HepG2 (cell line): ENCODE measurements around the gene AGPAT2. TPM values are rescaled to one million over a fixed set of nuclear protein-coding genes. Genes with fewer than 3 reads are reported as not detected.
A peak's percentile ranks its signal among the peaks of the same experiment; 100 is the strongest.

Experiments used
- AGO2 ChIP-seq: fragments of 200-400 bp; formaldehyde crosslinking; optimal IDR thresholded peaks from 2 replicates; pipeline ENCODE3; 2017; ENCODE audit warnings: mild to moderate bottlenecking, low read depth, low read length, moderate library complexity
- ASH2L ChIP-seq: fragments of 300-600, 200-600 bp; sonication (generic); IDR thresholded peaks from 2 replicates; pipeline ENCODE4 v1.7.0; 2017; ENCODE audit warnings: low read depth, mild to moderate bottlenecking, moderate library complexity, mixed read lengths, low read length; ENCODE audit not compliant: insufficient read length
- ATF7 ChIP-seq, 2 experiments: fragments of 450-650 bp in 1 of 2; sonication (generic) in 1 of 2; formaldehyde crosslinking in 1 of 2; IDR thresholded peaks; 2 replicates each; pipeline versions ENCODE4 v1.4.0 to v1.6.1; 2016 to 2020; ENCODE audit warnings: antibody characterized with exemption in 1 of 2, mild to moderate bottlenecking in 1 of 2, missing genetic modification reagents in 1 of 2
- CHD4 ChIP-seq: fragments of 200-600 bp; sonication (generic); IDR thresholded peaks from 2 replicates; pipeline ENCODE4 v1.7.0; 2017; ENCODE audit warnings: mild to moderate bottlenecking, low read length, borderline replicate concordance
- CREB3 ChIP-seq: sonication (generic); formaldehyde crosslinking; IDR thresholded peaks from 2 replicates; pipeline ENCODE4 v1.5.0; 2020; ENCODE audit warnings: missing genetic modification reagents
- DPF2 ChIP-seq: sonication (generic); formaldehyde crosslinking; IDR thresholded peaks from 2 replicates; pipeline ENCODE4 v1.4.0; 2020; ENCODE audit warnings: mild to moderate bottlenecking, low read depth, missing genetic modification reagents, borderline replicate concordance
- EEA1 ChIP-seq: sonication (generic); formaldehyde crosslinking; IDR thresholded peaks from 2 replicates; pipeline ENCODE4 v1.5.1; 2020; ENCODE audit warnings: mild to moderate bottlenecking, missing genetic modification reagents, borderline replicate concordance
- HDAC2 ChIP-seq: sonication (generic); formaldehyde crosslinking; IDR thresholded peaks from 2 replicates; pipeline ENCODE4 v1.4.0; 2020; ENCODE audit warnings: missing genetic modification reagents
- IKZF5 ChIP-seq: IDR thresholded peaks from 2 replicates; pipeline ENCODE4 v1.6.1; 2018; ENCODE audit warnings: missing genetic modification reagents, mild to moderate bottlenecking, missing compliant biosample characterization
- PAWR ChIP-seq: sonication (generic); formaldehyde crosslinking; IDR thresholded peaks from 2 replicates; pipeline ENCODE4 v1.4.0; 2020; ENCODE audit warnings: missing genetic modification reagents, mild to moderate bottlenecking, borderline replicate concordance
- PAXIP1 ChIP-seq: sonication (generic); formaldehyde crosslinking; conservative IDR thresholded peaks from 2 replicates; pipeline ENCODE4 v1.4.0; 2020; ENCODE audit warnings: mild to moderate bottlenecking, missing genetic modification reagents, moderate library complexity
- PITX1 ChIP-seq: sonication (generic); formaldehyde crosslinking; IDR thresholded peaks from 2 replicates; pipeline ENCODE4 v1.5.1; 2020; ENCODE audit warnings: mild to moderate bottlenecking, missing genetic modification reagents
- POLR2AphosphoS2 ChIP-seq: IDR thresholded peaks from 2 replicates; pipeline ENCODE4 v1.6.1; 2011; ENCODE audit warnings: low read depth, low read length, improper control_type of control experiment
- PRDM4 ChIP-seq: sonication (generic); formaldehyde crosslinking; IDR thresholded peaks from 2 replicates; pipeline ENCODE4 v1.9.0; 2021; ENCODE audit warnings: missing genetic modification reagents, borderline replicate concordance
- RELA ChIP-seq: sonication (generic); formaldehyde crosslinking; IDR thresholded peaks from 2 replicates; pipeline ENCODE4 v1.4.0; 2020; ENCODE audit warnings: missing genetic modification reagents
- ZNF333 ChIP-seq: sonication (generic); formaldehyde crosslinking; IDR thresholded peaks from 2 replicates; pipeline ENCODE4 v1.4.0; 2020; ENCODE audit warnings: mild to moderate bottlenecking, missing genetic modification reagents, borderline replicate concordance
- ZNF574 ChIP-seq: sonication (generic); formaldehyde crosslinking; IDR thresholded peaks from 2 replicates; pipeline ENCODE4 v1.4.0; 2020; ENCODE audit warnings: missing genetic modification reagents
- ZNF607 ChIP-seq: sonication (generic); formaldehyde crosslinking; IDR thresholded peaks from 2 replicates; pipeline ENCODE4 v1.5.1; 2020; ENCODE audit warnings: missing genetic modification reagents, mild to moderate bottlenecking, borderline replicate concordance
- polyA plus RNA-seq, 8 experiments: library from polyadenylated mRNA; depleted of rRNA in 3 of 8; stranded (reverse) in 7 of 8; unstranded in 1 of 8; fragments of >200 nt; fragmentation: Illumina TruSeq in 4 of 8; extraction: Trizol in 4 of 8; gene quantifications; 2 replicates each; pipeline versions ENCODE4 v1.2.1 to v1.2.3, GENCODE V29; 2011 to 2016; ENCODE audit warnings: low read depth in 4 of 8, missing spikeins in 1 of 8, mixed read lengths in 1 of 8; ENCODE audit not compliant: insufficient read depth in 1 of 8
- total RNA-seq, 5 experiments: library from RNA; depleted of rRNA; stranded (reverse); fragments of >200 nt; fragmentation: Illumina TruSeq; extraction: Trizol; gene quantifications; 2 replicates each; pipeline ENCODE4 v1.2.3, GENCODE V29; 2016; ENCODE audit warnings: low read depth in 1 of 5

The AGPAT2 gene
- total and polyA plus RNA-seq, 2 of the 13 experiments (the other 11 are each of a cell fraction or from before 2014, with no cell fraction given) = 3.9 to 25.8 TPM

- TF ChIP-seq IKZF5 (CRISPR knock-in tag) (peak; percentile 83), ZNF574 (CRISPR knock-in tag) (peak; percentile 94), EEA1 (CRISPR knock-in tag) (peak; percentile 95; the same call in 1 of the 2 replicates), ZNF333 (CRISPR knock-in tag) (no peak; the same call in none of the 2 replicates), HDAC2 (CRISPR knock-in tag) (0 out of 2 replicates have a peak, but pooled peaks have one; percentile 29), ASH2L (peak; percentile 52), PRDM4 (CRISPR knock-in tag) (no peak; the same call in 1 of the 2 replicates), CREB3 (CRISPR knock-in tag) (0 out of 2 replicates have a peak, but pooled peaks have one; percentile 62), DPF2 (CRISPR knock-in tag) (no peak), PITX1 (CRISPR knock-in tag) (peak; percentile 26), ZNF607 (CRISPR knock-in tag) (peak; percentile 90), RELA (CRISPR knock-in tag) (no peak), ATF7 (IDR thresholded peaks at IDR 0.05) (no peak), ATF7 (CRISPR knock-in tag; IDR thresholded peaks at IDR 0.05) (no peak), CHD4 (no peak), AGO2 (peak; percentile 39), POLR2AphosphoS2 (peak; percentile 73; the same call in 1 of the 2 replicates), PAXIP1 (CRISPR knock-in tag) (peak; percentile 23; the same call in 1 of the 2 replicates), PAWR (no peak)
Observed at GRCh38 chr9:136728080-136728547, 40.9 kb upstream of the AGPAT2 start (continued).
